Peyer's patch (tissue), 4 donors: ENCODE results near the gene FAR2. TPM values are rescaled to one million over a fixed set of nuclear protein-coding genes. Genes with fewer than 3 reads are reported as not detected.

Source experiments
- DNase-seq, 3 donors: peaks; one replicate each; pipeline ENCODE4 v3.0.0-alpha.2; 2017 to 2019
- H3K27ac ChIP-seq, 4 donors: fragments of 200-600 bp; sonication (generic); one replicate each; pipeline ENCODE4 v1.5.1; 2016 to 2019
- H3K27me3 ChIP-seq, 2 donors: fragments of 200-600 bp; sonication (generic); one replicate each; pipeline ENCODE4 v1.5.1; 2019
- H3K36me3 ChIP-seq, 3 donors: fragments of 200-600 bp; sonication (generic); one replicate each; pipeline ENCODE4 v1.5.1; 2016 to 2019
- H3K4me1 ChIP-seq, 4 donors: fragments of 200-600 bp; sonication (generic); one replicate each; pipeline ENCODE4 v1.5.1; 2016 to 2019
- H3K4me3 ChIP-seq, 4 donors: fragments of 200-600 bp; sonication (generic); 1 replicate in 3 of 4; 2 replicates in 1 of 4; pipeline ENCODE4 v1.5.1; 2016 to 2019; ENCODE audit warnings: mild to moderate bottlenecking in 1 of 4
- H3K9me3 ChIP-seq, 4 donors: fragments of 200-600 bp; sonication (generic); one replicate each; pipeline ENCODE4 v1.5.1; 2016 to 2019; ENCODE audit warnings: mild to moderate bottlenecking in 1 of 4
- CTCF ChIP-seq, 6 experiments: fragments of 450-650 bp in 4 of 6; fragments of 200-600 bp in 2 of 6; sonication (generic) in 1 of 6; IDR thresholded peaks; one replicate each; pipeline ENCODE4 v1.5.1; 2017 to 2019; ENCODE audit warnings: antibody characterized with exemption in 6 of 6, mild to moderate bottlenecking in 3 of 6, moderate library complexity in 1 of 6
- POLR2A ChIP-seq, 2 donors: fragments of 450-650 bp; IDR thresholded peaks; one replicate each; pipeline ENCODE4 v1.5.1; 2017; ENCODE audit warnings: antibody characterized with exemption in 2 of 2, mild to moderate bottlenecking in 2 of 2, moderate library complexity in 2 of 2
- total RNA-seq, 4 donors: library from RNA; depleted of rRNA; stranded (reverse); fragments of >200 nt; gene quantifications; one replicate each; pipeline ENCODE4 v1.1.0, GENCODE V29; 2016

The FAR2 gene
- total RNA-seq, 4 donors from 2014 or later, result 31.0 to 52.8 (median 40.1) TPM

DNA sequence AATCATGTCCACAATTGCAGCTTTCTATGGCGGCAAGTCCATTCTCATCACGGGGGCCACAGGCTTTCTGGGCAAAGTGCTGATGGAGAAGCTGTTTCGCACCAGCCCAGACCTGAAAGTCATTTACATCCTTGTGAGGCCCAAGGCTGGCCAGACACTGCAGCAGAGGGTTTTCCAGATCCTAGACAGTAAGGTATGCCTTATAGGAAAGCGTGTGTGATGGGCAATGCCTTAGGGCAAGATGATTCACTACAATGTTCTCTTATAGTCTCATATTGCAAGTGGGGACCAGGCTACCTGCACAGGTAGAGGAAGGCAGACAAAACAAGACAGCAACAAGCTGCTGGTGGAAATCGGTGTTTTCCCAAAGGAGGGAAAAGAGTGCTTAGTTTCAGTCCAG is 121.4 kb downstream of the FAR2 start:
- Histone ChIP-seq H3K27ac (no peak overlapping the region), H3K4me1 (no peaks in the 10 kb centered on the region), H3K4me3 (no peak overlapping the region), H3K9me3 (no peaks in the 10 kb centered on the region), H3K27me3 (no peaks in the 10 kb centered on the region), H3K36me3 (peaks cover 0 to 5% (median 0%) of the 10 kb centered on the region in 3 donors)
- TF ChIP-seq POLR2A (IDR thresholded peaks at IDR 0.05) (no peak), CTCF (IDR thresholded peaks at IDR 0.05) (no peak)
- no peak for DNase-seq

DNA sequence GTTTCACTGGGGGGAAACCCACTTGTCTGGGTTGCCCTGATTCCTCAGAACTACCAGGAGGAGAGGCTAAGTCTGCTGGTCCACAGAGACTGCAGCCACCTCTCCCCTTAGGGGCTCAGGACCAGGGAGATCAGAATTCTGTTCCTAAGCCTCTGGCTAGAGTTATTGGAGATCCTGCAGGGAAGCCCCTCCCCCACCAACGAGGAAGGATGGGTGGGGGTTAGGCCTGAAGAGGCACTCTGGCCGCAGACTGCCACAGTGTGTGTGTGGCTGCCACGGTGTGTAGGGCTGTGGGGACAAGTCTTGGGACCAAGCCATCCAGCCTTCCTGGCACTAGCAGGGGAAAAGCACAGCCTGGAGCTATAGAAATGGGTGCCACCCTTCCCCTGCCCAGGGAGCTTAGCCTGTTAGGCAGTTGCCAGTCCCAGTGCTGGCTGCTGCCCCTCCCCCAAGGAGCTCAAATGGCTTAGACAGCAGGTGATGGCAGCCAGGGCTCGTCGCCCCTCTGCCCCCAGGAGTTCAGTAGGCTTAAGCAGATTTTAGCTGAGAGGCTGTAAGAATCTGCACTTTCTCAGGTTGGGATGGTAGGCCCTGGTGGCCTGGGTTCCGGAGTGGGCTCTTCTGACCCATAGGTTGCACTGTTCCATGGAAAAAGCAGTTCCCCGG is 124.2 kb downstream of the FAR2 start:
- TF ChIP-seq POLR2A (IDR thresholded peaks at IDR 0.05) (no peak), CTCF (IDR thresholded peaks at IDR 0.05) (no peak)
- Histone ChIP-seq H3K4me1 (no peaks in the 10 kb centered on the region), H3K27me3 (no peaks in the 10 kb centered on the region), H3K36me3 (peaks cover 0 to 5% (median 0%) of the 10 kb centered on the region in 3 donors), H3K4me3 (no peak overlapping the region), H3K9me3 (no peaks in the 10 kb centered on the region), H3K27ac (no peak overlapping the region)
- DNase-seq, result no peak

DNA sequence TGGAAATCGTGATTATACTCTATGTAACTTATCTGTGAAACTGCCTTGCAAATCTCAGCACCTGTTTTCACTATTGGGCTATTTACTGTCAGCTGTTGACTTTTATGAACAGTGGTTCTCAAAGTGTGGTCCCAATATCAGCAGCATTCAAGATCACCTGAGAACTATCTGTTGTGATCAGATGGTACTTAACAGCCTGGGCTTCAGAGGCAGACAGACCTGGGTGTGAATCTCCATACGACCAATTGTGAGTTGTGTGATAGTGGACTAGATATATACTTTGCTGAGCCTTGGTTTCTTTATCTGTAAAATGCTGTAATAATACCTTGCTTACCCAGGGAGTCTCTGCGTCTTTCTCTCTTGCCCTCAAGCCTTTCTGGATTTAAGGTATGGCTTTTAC is 126.8 kb downstream of the FAR2 start:
- H3K27me3 ChIP-seq, result no peaks in the 10 kb centered on the region
- no peak for DNase-seq
- no peak for TF ChIP-seq POLR2A (IDR thresholded peaks at IDR 0.05)
- no peak for TF ChIP-seq CTCF (IDR thresholded peaks at IDR 0.05)
- H3K4me3 ChIP-seq, result no peak overlapping the region
- no peaks in the 10 kb centered on the region for H3K4me1 ChIP-seq
- no peaks in the 10 kb centered on the region for H3K9me3 ChIP-seq
- H3K36me3 ChIP-seq, result peaks cover 0 to 5% (median 0%) of the 10 kb centered on the region in 3 donors
- no peak overlapping the region for H3K27ac ChIP-seq

- Histone ChIP-seq H3K4me1 (no peaks in the 10 kb centered on the region), H3K27me3 (no peaks in the 10 kb centered on the region), H3K9me3 (no peaks in the 10 kb centered on the region), H3K27ac (no peak overlapping the region), H3K36me3 (peaks cover 0 to 5% (median 0%) of the 10 kb centered on the region in 3 donors), H3K4me3 (no peak overlapping the region)
- TF ChIP-seq POLR2A (IDR thresholded peaks at IDR 0.05) (no peak), CTCF (IDR thresholded peaks at IDR 0.05) (no peak)
- no peak for DNase-seq
These were observed 128.2 kb downstream of the FAR2 start for GRCh38 chr12:29277231-29277630.

GRCh38 chr12:29278673-29279420 is 129.8 kb downstream of the FAR2 start:
- no peaks in the 10 kb centered on the region for H3K36me3 ChIP-seq
- no peaks in the 10 kb centered on the region for H3K27me3 ChIP-seq
- no peak for DNase-seq
- H3K4me1 ChIP-seq, result no peaks in the 10 kb centered on the region
- no peaks in the 10 kb centered on the region for H3K9me3 ChIP-seq
- no peak overlapping the region for H3K27ac ChIP-seq
- no peak overlapping the region for H3K4me3 ChIP-seq
- TF ChIP-seq CTCF (IDR thresholded peaks at IDR 0.05) (no peak), POLR2A (IDR thresholded peaks at IDR 0.05) (no peak)
